Neural cell (in vitro differentiated cells): ENCODE measurements around the gene GPR35.

Experiments used
- EZH2 ChIP-seq: fragments of 200-600, 300-800 bp; shearing (Covaris generic), sonication (generic); IDR thresholded peaks from 2 replicates; pipeline ENCODE4 v1.6.1; 2014; ENCODE audit warnings: antibody characterized with exemption, low read length, borderline replicate concordance, mild to moderate bottlenecking; ENCODE audit not compliant: insufficient read depth, poor library complexity, severe bottlenecking
- TF ChIP-seq, protein P1 (sequence below): fragments of 450-650 bp; IDR thresholded peaks from 2 replicates; pipeline ENCODE4 v1.5.1; 2014; ENCODE audit warnings: antibody characterized with exemption, mild to moderate bottlenecking, moderate library complexity; ENCODE audit not compliant: poor library complexity, severe bottlenecking

- TF ChIP-seq, protein P1, sequence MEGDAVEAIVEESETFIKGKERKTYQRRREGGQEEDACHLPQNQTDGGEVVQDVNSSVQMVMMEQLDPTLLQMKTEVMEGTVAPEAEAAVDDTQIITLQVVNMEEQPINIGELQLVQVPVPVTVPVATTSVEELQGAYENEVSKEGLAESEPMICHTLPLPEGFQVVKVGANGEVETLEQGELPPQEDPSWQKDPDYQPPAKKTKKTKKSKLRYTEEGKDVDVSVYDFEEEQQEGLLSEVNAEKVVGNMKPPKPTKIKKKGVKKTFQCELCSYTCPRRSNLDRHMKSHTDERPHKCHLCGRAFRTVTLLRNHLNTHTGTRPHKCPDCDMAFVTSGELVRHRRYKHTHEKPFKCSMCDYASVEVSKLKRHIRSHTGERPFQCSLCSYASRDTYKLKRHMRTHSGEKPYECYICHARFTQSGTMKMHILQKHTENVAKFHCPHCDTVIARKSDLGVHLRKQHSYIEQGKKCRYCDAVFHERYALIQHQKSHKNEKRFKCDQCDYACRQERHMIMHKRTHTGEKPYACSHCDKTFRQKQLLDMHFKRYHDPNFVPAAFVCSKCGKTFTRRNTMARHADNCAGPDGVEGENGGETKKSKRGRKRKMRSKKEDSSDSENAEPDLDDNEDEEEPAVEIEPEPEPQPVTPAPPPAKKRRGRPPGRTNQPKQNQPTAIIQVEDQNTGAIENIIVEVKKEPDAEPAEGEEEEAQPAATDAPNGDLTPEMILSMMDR = no peak
- TF ChIP-seq EZH2 = no peak
These were observed 28.8 kb upstream of the GPR35 start for GRCh38 chr2:240596491-240596931.
